Epithelial cell of esophagus (primary cell): ENCODE results near the gene IGSF3.
"Not testable (repeated sequence)": the region's sequence is repeated elsewhere in the genome, so short reads cannot be mapped to it uniquely, and the experiment has no call there.

ENCODE experiments used
- DNase-seq: peaks from one replicate; pipeline ENCODE4 v3.0.0; 2010; ENCODE audit warnings: low read depth
- H3K4me3 ChIP-seq: 2 replicates; pipeline ENCODE4 v1.5.1; 2011; ENCODE audit warnings: mild to moderate bottlenecking, low read length, control low read depth
- CTCF ChIP-seq: IDR thresholded peaks from 2 replicates; pipeline ENCODE4 v1.5.1; 2011; ENCODE audit warnings: low read depth, mild to moderate bottlenecking, low read length, control low read depth, inconsistent platforms; ENCODE audit not compliant: insufficient read depth; ENCODE audit errors: missing control alignments

The IGSF3 gene

DNA sequence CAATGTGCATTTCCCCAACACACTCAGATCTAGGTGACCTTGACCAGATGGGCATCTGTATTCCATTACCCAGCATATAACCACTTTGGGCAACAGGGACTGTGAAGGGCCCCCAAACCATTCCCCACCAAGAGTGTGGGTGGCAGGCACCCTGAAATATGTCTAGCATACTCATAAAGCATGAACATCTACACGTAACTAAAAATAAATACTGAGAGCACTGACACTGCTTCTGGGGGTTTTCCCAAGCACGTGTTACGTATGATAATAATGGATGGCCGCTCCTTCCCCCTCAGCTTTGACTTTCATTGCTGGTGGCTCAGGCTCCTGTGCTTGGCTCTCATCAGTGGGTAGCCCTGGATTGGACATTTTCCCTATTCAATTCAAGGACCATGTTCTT is 39.1 kb downstream of the IGSF3 start:
- H3K4me3 ChIP-seq: no peak overlapping the region
- DNase-seq: no peak
- no peak for TF ChIP-seq CTCF

DNA sequence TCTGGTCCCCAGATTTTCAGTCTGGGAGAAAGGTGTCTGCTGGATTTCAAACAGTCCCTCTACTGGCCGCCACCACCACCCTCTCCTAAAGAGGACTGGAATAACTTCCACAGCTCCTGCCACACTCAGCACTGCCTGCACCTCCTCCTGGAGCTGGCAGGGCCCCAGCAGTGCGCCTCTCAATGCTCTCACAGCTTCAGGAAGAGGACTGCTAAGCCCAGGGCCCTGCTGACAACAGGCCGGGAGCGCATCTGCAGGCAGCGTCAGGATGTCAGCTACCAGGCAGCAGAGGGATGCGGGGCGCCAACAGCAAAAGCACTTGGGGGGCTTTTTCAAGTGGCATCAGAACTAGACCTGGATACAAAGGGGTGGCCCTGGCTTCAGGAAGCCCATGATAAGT is 40.2 kb downstream of the IGSF3 start:
- not testable (repeated sequence) for H3K4me3 ChIP-seq, DNase-seq

DNA sequence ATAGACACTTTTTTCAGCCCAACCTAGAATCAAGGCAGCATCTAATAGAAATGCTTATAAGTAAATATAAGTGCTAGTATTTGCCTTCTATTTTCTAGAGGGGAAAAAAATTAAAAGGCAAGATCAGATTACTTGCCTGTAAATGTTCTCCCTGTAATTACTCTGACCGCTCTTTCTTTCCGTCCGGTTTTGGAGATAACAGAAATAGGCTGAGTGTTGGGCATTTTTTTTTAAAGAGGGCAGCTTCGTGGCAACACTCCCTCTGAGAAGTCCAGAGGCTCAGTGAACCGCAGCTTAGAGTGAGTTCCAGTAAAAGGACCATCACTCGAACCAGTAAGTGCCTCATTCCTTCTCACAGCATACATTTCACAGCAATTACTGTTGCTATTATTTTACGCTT is 40.6 kb downstream of the IGSF3 start:
- not testable (repeated sequence) for DNase-seq, H3K4me3 ChIP-seq

DNA sequence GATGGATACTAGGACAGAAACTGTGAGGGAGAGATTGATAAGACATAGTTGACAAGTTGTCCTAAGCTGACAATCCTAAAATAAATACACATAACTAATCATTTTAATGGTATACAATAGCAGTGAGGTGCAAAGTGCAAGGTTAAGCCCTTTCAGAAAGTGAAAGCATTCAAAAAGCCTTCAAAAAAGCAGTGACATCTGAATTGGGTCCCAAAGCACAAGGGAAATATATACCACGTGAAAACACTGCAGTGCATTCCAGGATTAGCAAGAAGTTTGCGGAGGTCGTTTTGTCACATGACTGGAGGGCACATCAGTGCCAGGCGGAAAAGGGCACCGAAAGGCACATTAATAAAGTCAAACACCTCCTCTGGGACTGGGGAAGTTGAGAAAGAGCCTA is 42.4 kb downstream of the IGSF3 start:
- not testable (repeated sequence) for DNase-seq, H3K4me3 ChIP-seq

- TF ChIP-seq CTCF: no peak
- H3K4me3 ChIP-seq: no peak overlapping the region
- DNase-seq: no peak
Observed at GRCh38 chr1:116624040-116624439, 43.5 kb downstream of the IGSF3 start.

GRCh38 chr1:116622496-116622895 is 45.0 kb downstream of the IGSF3 start:
- DNase-seq: peak; percentile 46
- H3K4me3 ChIP-seq: not testable (repeated sequence)

DNA sequence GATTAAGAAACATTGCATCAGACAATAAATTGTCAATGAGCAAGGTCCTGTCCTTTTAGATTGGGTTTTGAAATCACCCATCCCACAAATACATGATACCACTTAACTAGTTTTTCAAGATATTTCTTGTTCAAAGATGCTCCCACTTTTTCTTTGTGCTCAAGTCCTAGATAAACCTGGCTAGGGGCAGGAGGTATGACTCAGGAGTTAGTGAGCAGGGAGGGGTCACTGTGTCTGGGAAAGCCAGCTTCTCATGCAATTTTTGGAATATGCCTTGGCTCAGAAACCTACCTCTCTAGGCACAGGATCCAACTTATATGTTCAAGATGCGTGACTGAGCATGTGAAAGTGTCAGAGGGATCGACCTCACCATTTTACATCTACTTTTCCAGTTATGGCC is 45.8 kb downstream of the IGSF3 start:
- peak; percentile 89 for DNase-seq
- H3K4me3 ChIP-seq: not testable (repeated sequence)

- not testable (repeated sequence) for H3K4me3 ChIP-seq, DNase-seq
Observed at GRCh38 chr1:116620392-116620791, 47.1 kb downstream of the IGSF3 start.

DNA sequence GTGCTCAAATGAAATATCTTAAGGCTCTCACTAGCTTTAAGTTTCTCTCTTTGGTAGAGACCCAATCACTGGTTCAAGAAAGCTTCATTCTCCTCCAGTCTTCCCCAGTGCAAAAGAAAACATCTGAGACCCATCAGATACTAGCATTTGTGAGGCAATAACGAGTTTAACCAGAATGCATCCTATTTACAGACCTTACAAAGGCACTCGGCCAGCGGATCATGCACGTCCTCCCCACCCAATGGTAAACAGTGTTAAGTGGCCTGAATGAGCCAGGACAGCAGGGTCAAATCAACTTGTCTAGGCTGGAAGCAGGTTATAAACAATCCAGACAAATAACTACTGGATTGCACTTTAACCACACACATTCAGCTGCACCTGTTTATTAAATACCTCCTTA is 48.4 kb downstream of the IGSF3 start:
- not testable (repeated sequence) for H3K4me3 ChIP-seq
- peak; percentile 49 for DNase-seq

GRCh38 chr1:116617808-116618207 is 49.7 kb downstream of the IGSF3 start:
- H3K4me3 ChIP-seq, DNase-seq: not testable (repeated sequence)

GRCh38 chr1:116613825-116614224 is 53.7 kb downstream of the IGSF3 start:
- not testable (repeated sequence) for DNase-seq, H3K4me3 ChIP-seq

DNA sequence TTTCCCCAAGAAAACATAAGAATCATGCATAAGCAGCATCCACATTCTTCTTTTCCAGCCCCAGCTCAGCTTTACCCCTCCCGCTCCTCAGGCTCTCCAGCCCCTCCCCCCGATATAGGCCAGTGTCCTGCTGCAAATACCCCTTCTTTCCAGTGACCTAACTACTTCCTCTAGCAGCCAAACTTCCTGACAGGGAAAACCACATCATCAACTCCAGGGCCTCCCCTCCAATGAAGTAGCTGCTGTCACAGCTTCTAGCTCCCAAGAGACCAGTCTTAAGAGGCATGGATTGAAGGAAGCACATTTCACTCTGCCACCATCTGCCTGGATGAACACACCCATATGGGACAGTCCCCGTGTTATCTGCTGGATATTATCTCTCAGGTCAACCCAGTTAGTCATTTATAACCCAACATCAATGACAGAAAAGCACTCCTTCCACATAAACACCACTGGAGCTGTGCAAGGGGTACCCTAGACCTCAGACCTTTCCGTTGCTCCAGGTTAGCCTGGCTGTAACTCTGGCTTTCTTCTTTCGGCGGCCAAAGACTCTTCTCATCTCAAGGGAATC is 57.6 kb downstream of the IGSF3 start:
- DNase-seq, H3K4me3 ChIP-seq: not testable (repeated sequence)

DNA sequence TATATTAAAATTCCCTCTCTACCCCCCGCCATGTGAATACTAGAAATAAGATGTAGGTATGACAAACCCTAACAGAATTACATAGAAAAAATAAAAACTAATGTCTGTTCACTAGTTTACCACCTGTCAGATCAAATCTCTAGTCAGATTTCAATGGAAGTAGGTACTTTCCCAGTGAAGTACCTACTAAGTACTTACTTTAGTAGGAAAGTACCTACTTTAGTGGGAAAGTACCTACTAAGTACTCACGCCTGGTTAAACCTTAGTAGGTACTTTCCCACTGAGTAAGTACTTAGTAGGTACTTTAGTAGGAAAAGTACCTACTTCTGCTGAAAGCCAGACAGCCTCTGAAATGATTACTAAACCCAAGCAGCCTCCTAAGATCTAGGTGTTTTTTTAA is 58.7 kb downstream of the IGSF3 start:
- not testable (repeated sequence) for H3K4me3 ChIP-seq, DNase-seq

DNA sequence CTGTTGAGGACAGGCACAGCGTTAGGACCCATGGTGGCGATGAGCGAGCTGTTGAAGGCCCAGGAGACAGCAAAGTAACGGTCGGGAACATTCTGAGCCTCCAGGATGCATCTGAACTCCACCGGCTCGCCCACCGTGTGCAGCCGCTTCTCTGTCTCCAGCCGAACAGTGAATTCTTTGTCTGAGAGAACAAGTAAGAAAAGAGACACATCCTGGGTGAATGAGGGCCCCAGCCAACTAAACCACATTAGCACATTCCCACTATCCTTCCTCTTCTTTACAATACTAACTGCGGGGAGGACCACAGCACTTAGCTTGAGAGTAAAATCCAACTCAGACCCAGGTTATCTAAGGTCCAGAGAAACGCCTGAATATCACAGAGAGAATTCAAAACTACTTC is 59.4 kb downstream of the IGSF3 start:
- not testable (repeated sequence) for H3K4me3 ChIP-seq, DNase-seq

DNA sequence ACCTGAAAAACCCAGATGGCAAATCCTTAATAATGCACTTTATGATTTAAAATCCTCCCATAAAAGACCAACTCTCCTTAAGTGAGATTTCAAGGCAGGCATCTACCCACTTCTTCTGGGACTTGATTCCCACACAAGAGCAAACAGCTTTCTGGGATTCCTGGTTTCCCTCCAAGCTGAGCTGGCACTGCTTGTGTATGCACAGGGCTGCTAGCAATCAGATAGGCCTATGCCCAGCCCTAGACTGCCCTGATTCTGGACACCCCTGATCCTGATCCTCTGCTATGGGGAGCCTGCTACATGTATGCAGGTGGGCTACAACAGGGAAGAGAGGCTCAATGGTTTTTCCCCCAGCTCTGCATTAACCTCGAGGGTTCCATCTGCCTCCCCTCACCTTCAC is 60.1 kb downstream of the IGSF3 start:
- H3K4me3 ChIP-seq, DNase-seq: not testable (repeated sequence)

DNA sequence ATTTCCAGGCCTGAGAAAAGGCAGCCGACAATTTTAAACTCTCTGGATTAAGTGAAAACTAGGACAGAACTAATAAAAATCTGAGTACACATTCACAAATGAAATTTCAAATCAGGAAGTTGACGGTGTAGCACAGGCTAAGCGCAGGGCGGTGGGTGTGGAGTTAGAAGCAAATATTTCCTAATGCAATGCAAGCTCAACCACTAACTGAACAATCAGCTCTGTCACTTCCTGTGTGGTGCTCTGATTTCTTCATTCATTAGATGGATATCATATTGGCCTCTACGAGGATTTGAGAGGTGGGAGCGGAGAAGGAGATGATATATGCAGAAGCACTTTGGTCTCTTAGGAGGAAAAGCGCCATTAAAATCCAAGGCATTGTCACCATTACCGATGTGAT is 61.5 kb downstream of the IGSF3 start:
- DNase-seq, H3K4me3 ChIP-seq: not testable (repeated sequence)
